ENCODE data around the gene IMMP2L. TPM values are rescaled to one million over a fixed set of nuclear protein-coding genes. Genes with fewer than 3 reads are reported as not detected.

Gene IMMP2L
- total RNA-seq, 4 donors from 2014 or later = 23.8 to 30.0 (median 27.7) TPM

- no peaks in the 10 kb centered on the region for H3K36me3 ChIP-seq
- intact Hi-C loops (cut with DNase I) = no loop called here
- no peak overlapping the region for H3K27ac ChIP-seq
- H3K4me3 ChIP-seq (replicated peaks in 1 of 3) = no peak overlapping the region
- TF ChIP-seq POLR2A (IDR thresholded peaks at IDR 0.05) = no peak
- TF ChIP-seq CTCF (IDR thresholded peaks at IDR 0.05) = no peak
- H3K9me3 ChIP-seq = no peaks in the 10 kb centered on the region
- no peaks in the 10 kb centered on the region for H3K27me3 ChIP-seq
- H3K4me1 ChIP-seq = no peaks in the 10 kb centered on the region
- no peak for DNase-seq
Measured at GRCh38 chr7:111059833-111060232, 502.5 kb downstream of the IMMP2L start.

GRCh38 chr7:111057066-111057465, 505.2 kb downstream of the IMMP2L start:
- Histone ChIP-seq H3K36me3 (no peaks in the 10 kb centered on the region), H3K4me3 (replicated peaks in 1 of 3) (no peak overlapping the region), H3K27me3 (no peaks in the 10 kb centered on the region), H3K27ac (no peak overlapping the region), H3K4me1 (peaks cover 0 to 9% of the 10 kb centered on the region in 2 donors), H3K9me3 (no peaks in the 10 kb centered on the region)
- intact Hi-C loops (cut with DNase I) = no loop called here
- TF ChIP-seq CTCF (IDR thresholded peaks at IDR 0.05) = no peak
- no peak for TF ChIP-seq POLR2A (IDR thresholded peaks at IDR 0.05)
- 96 to 97% methylated on average over 4 of the region's 4 CpGs for WGBS, 2 donors
- no peak for DNase-seq

GRCh38 chr7:111056371-111056770, 505.9 kb downstream of the IMMP2L start:
- DNase-seq = no peak
- Histone ChIP-seq H3K9me3 (no peaks in the 10 kb centered on the region), H3K4me1 (peaks cover 0 to 9% of the 10 kb centered on the region in 2 donors), H3K27ac (no peak overlapping the region), H3K27me3 (no peaks in the 10 kb centered on the region), H3K4me3 (replicated peaks in 1 of 3) (no peak overlapping the region), H3K36me3 (no peaks in the 10 kb centered on the region)
- no peak for TF ChIP-seq POLR2A (IDR thresholded peaks at IDR 0.05)
- TF ChIP-seq CTCF (IDR thresholded peaks at IDR 0.05) = no peak
- WGBS, 2 donors = 92 to 95% methylated on average over 2 of the region's 2 CpGs
- intact Hi-C loops (cut with DNase I) = no loop called here

GRCh38 chr7:111053035-111053434, 509.3 kb downstream of the IMMP2L start:
- Histone ChIP-seq H3K4me1 (peaks cover 0 to 9% of the 10 kb centered on the region in 2 donors), H3K9me3 (no peaks in the 10 kb centered on the region), H3K27ac (no peak overlapping the region), H3K4me3 (replicated peaks in 1 of 3) (no peak overlapping the region), H3K36me3 (no peaks in the 10 kb centered on the region), H3K27me3 (no peaks in the 10 kb centered on the region)
- WGBS, 2 donors = 88 to 91% methylated on average over 2 of the region's 2 CpGs
- intact Hi-C loops (cut with DNase I) = no loop called here
- DNase-seq = no peak
- TF ChIP-seq POLR2A (IDR thresholded peaks at IDR 0.05) (no peak), CTCF (IDR thresholded peaks at IDR 0.05) (no peak)

GRCh38 chr7:111051832-111052231, 510.5 kb downstream of the IMMP2L start:
- no peak for DNase-seq
- H3K36me3 ChIP-seq = no peaks in the 10 kb centered on the region
- no peaks in the 10 kb centered on the region for H3K9me3 ChIP-seq
- H3K4me3 ChIP-seq (replicated peaks in 1 of 3) = no peak overlapping the region
- WGBS, 2 donors = 96 to 97% methylated on average over 1 of the region's 1 CpG
- intact Hi-C loops (cut with DNase I) = no loop called here
- peaks cover 0 to 9% of the 10 kb centered on the region in 2 donors for H3K4me1 ChIP-seq
- H3K27me3 ChIP-seq = no peaks in the 10 kb centered on the region
- no peak for TF ChIP-seq CTCF (IDR thresholded peaks at IDR 0.05)
- TF ChIP-seq POLR2A (IDR thresholded peaks at IDR 0.05) = no peak
- no peak overlapping the region for H3K27ac ChIP-seq

All from thyroid gland (tissue), 4 donors.